ENCODE results near the gene LCE6A. TPM values are rescaled to one million over a fixed set of nuclear protein-coding genes. Genes with fewer than 3 reads are reported as not detected.

LCE6A gene
- polyA plus RNA-seq, 3 donors = not detected

- Histone ChIP-seq H2AFZ (ENCODE audit: insufficient read depth, low read depth, low read length, poor library complexity, severe bottlenecking) (no peak within 1 kb of the TSS), H3K4me1 (ENCODE audit: control insufficient read depth in 1 of 2, insufficient read depth in 2 of 2, low read length in 2 of 2) (no peaks in the 10 kb centered on the region), H3K36me3 (replicated peaks in 1 of 2; ENCODE audit: control insufficient read depth in 1 of 2, insufficient read depth in 2 of 2, low read length in 2 of 2) (no peaks in the 10 kb centered on the region), H3K27me3 (ENCODE audit: control insufficient read depth in 2 of 2, insufficient read depth in 2 of 2, low read length in 2 of 2) (peaks cover 2 to 3% of the 10 kb centered on the region in 2 donors), H3K9me3 (replicated peaks in 1 of 2; ENCODE audit: control insufficient read depth in 1 of 2, insufficient read depth in 1 of 2, low read length in 2 of 2) (no peaks in the 10 kb centered on the region), H3K27ac (ENCODE audit: low read depth in 1 of 2, low read length in 2 of 2) (no peak within 1 kb of the TSS), H3K4me3 (replicated peaks in 1 of 3; ENCODE audit: low read depth in 2 of 3, low read length in 3 of 3) (no peak within 1 kb of the TSS), H3K9ac (ENCODE audit: insufficient read depth, low read length, poor library complexity, severe bottlenecking) (no peak within 1 kb of the TSS), H4K20me1 (ENCODE audit: insufficient read depth, low read length) (no peaks in the 10 kb centered on the region), H3K4me2 (replicated peaks; ENCODE audit: extremely low read depth, low read length, poor library complexity, severe bottlenecking) (no peak within 1 kb of the TSS), H3K79me2 (ENCODE audit: insufficient read depth, low read length) (no peaks in the 10 kb centered on the region)
- peaks cover 4 to 10% (median 6%) of the 10 kb centered on the region in 3 donors for H3K27me3 Mint-ChIP-seq (ENCODE audit: low read depth in 3 of 3)
- WGBS (ENCODE audit: insufficient coverage) = no CpG with 5 or more reads among the region's 2 CpGs
- no peaks in the 10 kb centered on the region for H3K4me1 Mint-ChIP-seq
- H3K9me3 Mint-ChIP-seq = peaks cover 0 to 3% (median 1%) of the 10 kb centered on the region in 7 donors
- peak within 1 kb of the TSS in 1 of 7 donors; percentile 38 for H3K27ac Mint-ChIP-seq
- no peak for DNase-seq
- TF ChIP-seq, protein P1, sequence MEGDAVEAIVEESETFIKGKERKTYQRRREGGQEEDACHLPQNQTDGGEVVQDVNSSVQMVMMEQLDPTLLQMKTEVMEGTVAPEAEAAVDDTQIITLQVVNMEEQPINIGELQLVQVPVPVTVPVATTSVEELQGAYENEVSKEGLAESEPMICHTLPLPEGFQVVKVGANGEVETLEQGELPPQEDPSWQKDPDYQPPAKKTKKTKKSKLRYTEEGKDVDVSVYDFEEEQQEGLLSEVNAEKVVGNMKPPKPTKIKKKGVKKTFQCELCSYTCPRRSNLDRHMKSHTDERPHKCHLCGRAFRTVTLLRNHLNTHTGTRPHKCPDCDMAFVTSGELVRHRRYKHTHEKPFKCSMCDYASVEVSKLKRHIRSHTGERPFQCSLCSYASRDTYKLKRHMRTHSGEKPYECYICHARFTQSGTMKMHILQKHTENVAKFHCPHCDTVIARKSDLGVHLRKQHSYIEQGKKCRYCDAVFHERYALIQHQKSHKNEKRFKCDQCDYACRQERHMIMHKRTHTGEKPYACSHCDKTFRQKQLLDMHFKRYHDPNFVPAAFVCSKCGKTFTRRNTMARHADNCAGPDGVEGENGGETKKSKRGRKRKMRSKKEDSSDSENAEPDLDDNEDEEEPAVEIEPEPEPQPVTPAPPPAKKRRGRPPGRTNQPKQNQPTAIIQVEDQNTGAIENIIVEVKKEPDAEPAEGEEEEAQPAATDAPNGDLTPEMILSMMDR (IDR thresholded peaks at IDR 0.05) = no peak
- intact Hi-C loops (cut with micrococcal nuclease) = no loop called here
- no peak within 1 kb of the TSS for H3K4me3 Mint-ChIP-seq
- no peaks in the 10 kb centered on the region for H3K36me3 Mint-ChIP-seq
Measured at GRCh38 chr1:152811671-152812070, 31.0 kb upstream of the LCE6A start, which contains the start of gene LCE1B. TSS of gene LCE1B (plus strand) at chr1:152811971. CDS start at chr1:152812447, 476 bp downstream.

GRCh38 chr1:152817309-152817708 lies 25.3 kb upstream of the LCE6A start:
- Mint-ChIP-seq H3K36me3 (no peaks in the 10 kb centered on the region), H3K27me3 (ENCODE audit: low read depth in 3 of 3) (peaks cover 4 to 10% (median 4%) of the 10 kb centered on the region in 3 donors), H3K27ac (no peak overlapping the region), H3K9me3 (peaks cover 0 to 5% (median 0%) of the 10 kb centered on the region in 7 donors), H3K4me1 (peaks cover 8% of the 10 kb centered on the region), H3K4me3 (no peak overlapping the region)
- 100% methylated on average over 5 of the region's 6 CpGs for WGBS (ENCODE audit: insufficient coverage)
- no peaks in the 10 kb centered on the region for H3K9me3 ChIP-seq (replicated peaks in 1 of 2; ENCODE audit: control insufficient read depth in 1 of 2, insufficient read depth in 1 of 2, low read length in 2 of 2)
- DNase-seq = no peak
- H3K4me3 ChIP-seq (replicated peaks in 1 of 3; ENCODE audit: low read depth in 2 of 3, low read length in 3 of 3) = no peak overlapping the region
- H3K27ac ChIP-seq (ENCODE audit: low read depth in 1 of 2, low read length in 2 of 2) = no peak overlapping the region
- intact Hi-C loops (cut with micrococcal nuclease) = no loop called here
- no peak overlapping the region for H3K4me2 ChIP-seq (replicated peaks; ENCODE audit: extremely low read depth, low read length, poor library complexity, severe bottlenecking)
- H4K20me1 ChIP-seq (ENCODE audit: insufficient read depth, low read length) = no peaks in the 10 kb centered on the region
- H3K36me3 ChIP-seq (replicated peaks in 1 of 2; ENCODE audit: control insufficient read depth in 1 of 2, insufficient read depth in 2 of 2, low read length in 2 of 2) = no peaks in the 10 kb centered on the region
- H2AFZ ChIP-seq (ENCODE audit: insufficient read depth, low read depth, low read length, poor library complexity, severe bottlenecking) = no peak overlapping the region
- H3K79me2 ChIP-seq (ENCODE audit: insufficient read depth, low read length) = no peaks in the 10 kb centered on the region
- H3K9ac ChIP-seq (ENCODE audit: insufficient read depth, low read length, poor library complexity, severe bottlenecking) = no peak overlapping the region
- TF ChIP-seq, protein P1 (IDR thresholded peaks at IDR 0.05) = no peak
- H3K4me1 ChIP-seq (ENCODE audit: control insufficient read depth in 1 of 2, insufficient read depth in 2 of 2, low read length in 2 of 2) = peaks cover 0 to 4% of the 10 kb centered on the region in 2 donors
- H3K27me3 ChIP-seq (ENCODE audit: control insufficient read depth in 2 of 2, insufficient read depth in 2 of 2, low read length in 2 of 2) = no peaks in the 10 kb centered on the region
